Kidney glomerular epithelial cell (primary cell): Measurements from ENCODE around the gene UST.
"Not testable (repeated sequence)": the region's sequence is repeated elsewhere in the genome, so short reads cannot be mapped to it uniquely, and the experiment has no call there.

Source experiments
- DNase-seq: peaks from one replicate; lab custom pipeline; 2025; lab: John Stamatoyannopoulos, UW

The UST gene

GRCh38 chr6:148951662-148952061 lies 204.8 kb downstream of the UST start:
- no peak for DNase-seq

- DNase-seq: no peak
Measured at GRCh38 chr6:148952147-148953035, 205.6 kb downstream of the UST start.

GRCh38 chr6:148954461-148954860 lies 207.6 kb downstream of the UST start:
- DNase-seq: no peak

- DNase-seq: no peak
Measured at GRCh38 chr6:148954934-148955333, 208.1 kb downstream of the UST start.

GRCh38 chr6:148955441-148955840 lies 208.6 kb downstream of the UST start:
- no peak for DNase-seq

- DNase-seq: not testable (repeated sequence)
Measured at GRCh38 chr6:148956163-148956562, 209.3 kb downstream of the UST start.

GRCh38 chr6:148957752-148958151 lies 210.9 kb downstream of the UST start:
- no peak for DNase-seq

GRCh38 chr6:148959008-148959407 lies 212.2 kb downstream of the UST start:
- no peak for DNase-seq

- no peak for DNase-seq
Measured at GRCh38 chr6:148959501-148959900, 212.7 kb downstream of the UST start.

GRCh38 chr6:148962854-148963515 lies 216.2 kb downstream of the UST start:
- DNase-seq: no peak

- DNase-seq: no peak
Measured at GRCh38 chr6:148963738-148964137, 216.9 kb downstream of the UST start.

GRCh38 chr6:148964467-148964866 lies 217.6 kb downstream of the UST start:
- DNase-seq: no peak

GRCh38 chr6:148965287-148965686 lies 218.5 kb downstream of the UST start:
- no peak for DNase-seq

GRCh38 chr6:148967011-148967520 lies 220.2 kb downstream of the UST start:
- no peak for DNase-seq

- no peak for DNase-seq
Measured at GRCh38 chr6:148967541-148967956, 220.7 kb downstream of the UST start.

GRCh38 chr6:148968771-148969602 lies 222.2 kb downstream of the UST start:
- DNase-seq: no peak

GRCh38 chr6:148969603-148970061 lies 222.8 kb downstream of the UST start:
- no peak for DNase-seq

- no peak for DNase-seq
Measured at GRCh38 chr6:148971031-148971927, 224.4 kb downstream of the UST start.

GRCh38 chr6:148972481-148972880 lies 225.7 kb downstream of the UST start:
- no peak for DNase-seq

- DNase-seq: peak; percentile 10
Measured at GRCh38 chr6:148973538-148974208, 226.8 kb downstream of the UST start.
